GM21515 (cell line): ENCODE measurements around the gene KLHL17.

Source experiments
- ATAC-seq: cut with Tn5 transposase; IDR thresholded peaks from one replicate; pipeline ENCODE4 v1.9.1; 2021; ENCODE audit not compliant: unreplicated experiment

The KLHL17 gene

GRCh38 chr1:921011-921837 lies 39.2 kb upstream of the KLHL17 start:
- no peak for ATAC-seq

- no peak for ATAC-seq
Measured at GRCh38 chr1:923131-923990, 37.0 kb upstream of the KLHL17 start, which contains the start of gene SAMD11. Gene SAMD11, plus strand, starts transcription at chr1:923923. Its CDS starts 509 bp downstream, at chr1:924432.

GRCh38 chr1:923991-924655 lies 36.3 kb upstream of the KLHL17 start:
- no peak for ATAC-seq

GRCh38 chr1:924656-925560 lies 35.5 kb upstream of the KLHL17 start:
- no peak for ATAC-seq

- ATAC-seq, result no peak
Measured at GRCh38 chr1:925561-926421, 34.6 kb upstream of the KLHL17 start.

- ATAC-seq, result no peak
Measured at GRCh38 chr1:927234-927633, 33.1 kb upstream of the KLHL17 start.

GRCh38 chr1:927748-928147 lies 32.6 kb upstream of the KLHL17 start:
- ATAC-seq, result no peak

- no peak for ATAC-seq
Measured at GRCh38 chr1:928825-929661, 31.3 kb upstream of the KLHL17 start.

GRCh38 chr1:929712-930632 lies 30.4 kb upstream of the KLHL17 start:
- no peak for ATAC-seq

- no peak for ATAC-seq
Measured at GRCh38 chr1:930633-931138, 29.7 kb upstream of the KLHL17 start.

- ATAC-seq, result no peak
Measured at GRCh38 chr1:931380-932172, 28.8 kb upstream of the KLHL17 start.

- no peak for ATAC-seq
Measured at GRCh38 chr1:932173-932510, 28.2 kb upstream of the KLHL17 start.

- no peak for ATAC-seq
Measured at GRCh38 chr1:932776-933602, 27.4 kb upstream of the KLHL17 start.

- ATAC-seq, result no peak
Measured at GRCh38 chr1:933603-933940, 26.8 kb upstream of the KLHL17 start.

- no peak for ATAC-seq
Measured at GRCh38 chr1:934991-935750, 25.2 kb upstream of the KLHL17 start.
